ENCODE measurements around the gene ATP6V1F. TPM values are rescaled to one million over a fixed set of nuclear protein-coding genes. Genes with fewer than 3 reads are reported as not detected.

ATP6V1F gene
- total RNA-seq, 1 donor from 2014 or later: 61.4 TPM

- H3K4me1 Mint-ChIP-seq: no peaks in the 10 kb centered on the region
- Histone ChIP-seq H3K79me2 (ENCODE audit: low read depth) (no peaks in the 10 kb centered on the region), H3K4me1 (no peaks in the 10 kb centered on the region), H2AFZ (replicated peaks) (no peak overlapping the region), H3K4me2 (no peak overlapping the region), H3K36me3 (no peaks in the 10 kb centered on the region), H3K9me3 (ENCODE audit: low read depth) (no peaks in the 10 kb centered on the region), H3K27ac (no peak overlapping the region), H3F3A (ENCODE audit: low read depth) (peaks cover 5% of the 10 kb centered on the region), H3K4me3 (no peak overlapping the region), H3K27me3 (no peaks in the 10 kb centered on the region), H3K9ac (no peak overlapping the region), H4K20me1 (ENCODE audit: low read depth) (no peaks in the 10 kb centered on the region)
- no peak overlapping the region for H3K4me3 Mint-ChIP-seq
- peak; percentile 77 for DNase-seq (ENCODE audit: low spot score)
- H3K27me3 Mint-ChIP-seq (ENCODE audit: insufficient read depth, low read depth): peaks cover 3% of the 10 kb centered on the region
- TF ChIP-seq EZH2phosphoT487 (IDR thresholded peaks at IDR 0.05) (no peak), EZH2 (IDR thresholded peaks at IDR 0.05) (no peak), CTCF (IDR thresholded peaks at IDR 0.05) (peak; percentile 89)
- peaks cover 2% of the 10 kb centered on the region for H3K36me3 Mint-ChIP-seq
- no peaks in the 10 kb centered on the region for H3K9me3 Mint-ChIP-seq
- no peak overlapping the region for H3K27ac Mint-ChIP-seq
These were observed 20.6 kb upstream of the ATP6V1F start for GRCh38 chr7:128841921-128842673.

GRCh38 chr7:128842674-128843641 lies 19.7 kb upstream of the ATP6V1F start:
- no peaks in the 10 kb centered on the region for H3K9me3 Mint-ChIP-seq
- Histone ChIP-seq H3K79me2 (ENCODE audit: low read depth) (no peaks in the 10 kb centered on the region), H3F3A (ENCODE audit: low read depth) (peaks cover 5% of the 10 kb centered on the region), H4K20me1 (ENCODE audit: low read depth) (no peaks in the 10 kb centered on the region), H2AFZ (replicated peaks) (no peak overlapping the region), H3K9me3 (ENCODE audit: low read depth) (no peaks in the 10 kb centered on the region), H3K4me1 (no peaks in the 10 kb centered on the region), H3K9ac (no peak overlapping the region), H3K4me2 (no peak overlapping the region), H3K27ac (no peak overlapping the region), H3K27me3 (no peaks in the 10 kb centered on the region), H3K36me3 (no peaks in the 10 kb centered on the region), H3K4me3 (no peak overlapping the region)
- H3K27me3 Mint-ChIP-seq (ENCODE audit: insufficient read depth, low read depth): peaks cover 3% of the 10 kb centered on the region
- H3K4me1 Mint-ChIP-seq: no peaks in the 10 kb centered on the region
- no peak overlapping the region for H3K4me3 Mint-ChIP-seq
- H3K36me3 Mint-ChIP-seq: peaks cover 2% of the 10 kb centered on the region
- TF ChIP-seq EZH2 (IDR thresholded peaks at IDR 0.05) (no peak), CTCF (IDR thresholded peaks at IDR 0.05) (no peak), EZH2phosphoT487 (IDR thresholded peaks at IDR 0.05) (no peak)
- no peak overlapping the region for H3K27ac Mint-ChIP-seq
- no peak for DNase-seq (ENCODE audit: low spot score)

GRCh38 chr7:128843938-128844621 lies 18.6 kb upstream of the ATP6V1F start:
- Histone ChIP-seq H3K27ac (no peak overlapping the region), H3K27me3 (no peaks in the 10 kb centered on the region), H3K36me3 (no peaks in the 10 kb centered on the region), H3K4me2 (no peak overlapping the region), H3K4me3 (no peak overlapping the region), H3F3A (ENCODE audit: low read depth) (peaks cover 5% of the 10 kb centered on the region), H2AFZ (replicated peaks) (no peak overlapping the region), H3K4me1 (no peaks in the 10 kb centered on the region), H3K79me2 (ENCODE audit: low read depth) (no peaks in the 10 kb centered on the region), H3K9ac (no peak overlapping the region), H3K9me3 (ENCODE audit: low read depth) (no peaks in the 10 kb centered on the region), H4K20me1 (ENCODE audit: low read depth) (no peaks in the 10 kb centered on the region)
- peak overlapping the region; percentile 43 for H3K4me3 Mint-ChIP-seq
- DNase-seq (ENCODE audit: low spot score): no peak
- no peaks in the 10 kb centered on the region for H3K4me1 Mint-ChIP-seq
- H3K36me3 Mint-ChIP-seq: peaks cover 2% of the 10 kb centered on the region
- H3K9me3 Mint-ChIP-seq: no peaks in the 10 kb centered on the region
- H3K27me3 Mint-ChIP-seq (ENCODE audit: insufficient read depth, low read depth): peaks cover 2% of the 10 kb centered on the region
- no peak overlapping the region for H3K27ac Mint-ChIP-seq
- TF ChIP-seq EZH2phosphoT487 (IDR thresholded peaks at IDR 0.05) (no peak), CTCF (IDR thresholded peaks at IDR 0.05) (no peak), EZH2 (IDR thresholded peaks at IDR 0.05) (no peak)
